AG09319 (cell line): ENCODE data around the gene VMO1.

Experiments used
- DNase-seq: peaks from one replicate; pipeline ENCODE4 v3.0.0-alpha.2; 2010; ENCODE audit warnings: low read depth; ENCODE audit errors: extremely low read depth
- TF ChIP-seq, protein P1 (sequence below): IDR thresholded peaks from 2 replicates; pipeline ENCODE4 v1.5.1; 2011; ENCODE audit warnings: low read depth, mild to moderate bottlenecking, inconsistent platforms, low read length, moderate library complexity

VMO1 gene

DNA sequence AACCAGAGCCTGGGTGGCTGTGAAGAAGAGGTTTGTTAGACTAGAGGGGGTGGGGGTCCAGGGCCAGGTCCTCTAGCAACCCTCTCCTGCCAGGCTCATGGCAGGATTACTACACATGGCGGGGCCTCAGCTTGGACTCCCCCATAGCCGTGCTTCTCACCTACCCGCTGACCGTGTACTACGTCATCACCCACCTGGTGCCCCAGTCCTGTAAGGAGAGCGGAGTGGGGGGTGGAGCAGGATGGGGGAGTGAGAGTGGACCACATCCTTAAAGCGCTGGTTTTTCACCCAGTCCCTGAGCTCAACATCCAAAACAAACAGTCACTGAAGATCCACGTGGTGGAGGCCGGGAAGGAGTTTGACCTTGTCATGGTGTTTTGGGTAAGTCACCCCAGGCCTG lies 42.3 kb downstream of the VMO1 start:
- DNase-seq = no peak
- TF ChIP-seq, protein P1, sequence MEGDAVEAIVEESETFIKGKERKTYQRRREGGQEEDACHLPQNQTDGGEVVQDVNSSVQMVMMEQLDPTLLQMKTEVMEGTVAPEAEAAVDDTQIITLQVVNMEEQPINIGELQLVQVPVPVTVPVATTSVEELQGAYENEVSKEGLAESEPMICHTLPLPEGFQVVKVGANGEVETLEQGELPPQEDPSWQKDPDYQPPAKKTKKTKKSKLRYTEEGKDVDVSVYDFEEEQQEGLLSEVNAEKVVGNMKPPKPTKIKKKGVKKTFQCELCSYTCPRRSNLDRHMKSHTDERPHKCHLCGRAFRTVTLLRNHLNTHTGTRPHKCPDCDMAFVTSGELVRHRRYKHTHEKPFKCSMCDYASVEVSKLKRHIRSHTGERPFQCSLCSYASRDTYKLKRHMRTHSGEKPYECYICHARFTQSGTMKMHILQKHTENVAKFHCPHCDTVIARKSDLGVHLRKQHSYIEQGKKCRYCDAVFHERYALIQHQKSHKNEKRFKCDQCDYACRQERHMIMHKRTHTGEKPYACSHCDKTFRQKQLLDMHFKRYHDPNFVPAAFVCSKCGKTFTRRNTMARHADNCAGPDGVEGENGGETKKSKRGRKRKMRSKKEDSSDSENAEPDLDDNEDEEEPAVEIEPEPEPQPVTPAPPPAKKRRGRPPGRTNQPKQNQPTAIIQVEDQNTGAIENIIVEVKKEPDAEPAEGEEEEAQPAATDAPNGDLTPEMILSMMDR = no peak

- TF ChIP-seq, protein P1 = no peak
These were observed 42.9 kb downstream of the VMO1 start for GRCh38 chr17:4743216-4743615.

GRCh38 chr17:4742629-4743028 lies 43.5 kb downstream of the VMO1 start:
- TF ChIP-seq, protein P1 = no peak
- no peak for DNase-seq

More at GRCh38 chr17:4743216-4743615, 42.9 kb downstream of the VMO1 start:
- DNase-seq = no peak

- no peak for DNase-seq
- TF ChIP-seq, protein P1 = no peak
These were observed 44.0 kb downstream of the VMO1 start for GRCh38 chr17:4742133-4742532.

DNA sequence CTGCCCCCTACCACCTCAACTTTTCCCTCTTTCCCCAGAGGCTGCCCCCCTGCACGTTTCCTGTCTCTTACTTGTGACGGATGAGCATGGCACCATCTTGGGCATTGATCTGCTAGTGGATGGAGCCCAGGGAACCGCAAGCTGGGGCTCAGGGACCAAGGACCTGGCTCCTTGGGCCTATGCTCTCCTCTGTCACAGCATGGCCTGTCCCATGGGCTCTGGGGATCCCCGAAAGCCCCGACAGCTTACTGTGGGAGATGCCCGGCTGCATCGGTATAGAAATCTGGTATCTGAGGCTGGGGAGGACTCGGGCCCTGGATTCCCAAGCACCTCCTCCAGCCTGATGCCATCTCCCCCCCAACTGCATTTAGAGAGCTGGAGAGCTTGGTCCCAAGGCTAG lies 44.6 kb downstream of the VMO1 start:
- TF ChIP-seq, protein P1 = no peak
- DNase-seq = no peak

GRCh38 chr17:4740584-4740983 lies 45.6 kb downstream of the VMO1 start:
- TF ChIP-seq, protein P1 = no peak
- DNase-seq = no peak

DNA sequence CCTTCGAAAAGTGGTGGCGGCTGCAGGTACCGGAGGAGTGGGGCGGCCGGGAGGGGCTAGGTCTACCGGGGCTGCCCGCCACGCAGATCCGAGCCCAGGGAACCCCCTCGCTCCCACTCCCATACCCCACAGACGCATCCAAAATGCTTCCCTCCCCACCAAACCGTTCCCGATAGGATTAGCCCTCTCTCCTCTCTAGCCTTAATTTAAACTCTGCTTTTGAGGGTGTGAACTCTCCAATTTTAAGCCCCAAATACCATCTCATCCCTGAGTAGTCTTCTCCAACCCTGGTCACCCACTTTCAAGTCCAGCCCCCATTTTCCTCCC lies 46.2 kb downstream of the VMO1 start:
- TF ChIP-seq, protein P1 = no peak
- no peak for DNase-seq
